Vagina (tissue), 2 donors: ENCODE results near the gene PSMD1.

Experiments
- POLR2A ChIP-seq, 2 donors: fragments of 450-650 bp; IDR thresholded peaks; one replicate each; pipeline ENCODE4 v1.6.1; 2017; ENCODE audit warnings: antibody characterized with exemption in 2 of 2, mild to moderate bottlenecking in 2 of 2, moderate library complexity in 2 of 2
- TF ChIP-seq, protein P1 (sequence below), 3 experiments: fragments of 450-650 bp in 2 of 3; fragments of 200-600 bp in 1 of 3; sonication (generic) in 1 of 3; IDR thresholded peaks; one replicate each; pipeline ENCODE4 v1.5.1; 2017 to 2019; ENCODE audit warnings: antibody characterized with exemption in 3 of 3, mild to moderate bottlenecking in 2 of 3, moderate library complexity in 2 of 3

- TF ChIP-seq, protein P1, sequence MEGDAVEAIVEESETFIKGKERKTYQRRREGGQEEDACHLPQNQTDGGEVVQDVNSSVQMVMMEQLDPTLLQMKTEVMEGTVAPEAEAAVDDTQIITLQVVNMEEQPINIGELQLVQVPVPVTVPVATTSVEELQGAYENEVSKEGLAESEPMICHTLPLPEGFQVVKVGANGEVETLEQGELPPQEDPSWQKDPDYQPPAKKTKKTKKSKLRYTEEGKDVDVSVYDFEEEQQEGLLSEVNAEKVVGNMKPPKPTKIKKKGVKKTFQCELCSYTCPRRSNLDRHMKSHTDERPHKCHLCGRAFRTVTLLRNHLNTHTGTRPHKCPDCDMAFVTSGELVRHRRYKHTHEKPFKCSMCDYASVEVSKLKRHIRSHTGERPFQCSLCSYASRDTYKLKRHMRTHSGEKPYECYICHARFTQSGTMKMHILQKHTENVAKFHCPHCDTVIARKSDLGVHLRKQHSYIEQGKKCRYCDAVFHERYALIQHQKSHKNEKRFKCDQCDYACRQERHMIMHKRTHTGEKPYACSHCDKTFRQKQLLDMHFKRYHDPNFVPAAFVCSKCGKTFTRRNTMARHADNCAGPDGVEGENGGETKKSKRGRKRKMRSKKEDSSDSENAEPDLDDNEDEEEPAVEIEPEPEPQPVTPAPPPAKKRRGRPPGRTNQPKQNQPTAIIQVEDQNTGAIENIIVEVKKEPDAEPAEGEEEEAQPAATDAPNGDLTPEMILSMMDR (IDR thresholded peaks at IDR 0.05) = no peak
- no peak for TF ChIP-seq POLR2A (IDR thresholded peaks at IDR 0.05)
Observed at GRCh38 chr2:231009236-231009919, 47.3 kb upstream of the PSMD1 start.
